ENCODE measurements around the gene IL4.
A peak's percentile ranks its signal among the peaks of the same experiment; 100 is the strongest.
"Not testable (repeated sequence)": the region's sequence is repeated elsewhere in the genome, so short reads cannot be mapped to it uniquely, and the experiment has no call there.

The IL4 gene

GRCh38 chr5:132673939-132674630 is at the start of gene IL4:
IL4 (plus strand) TSS chr5:132673989; CDS start chr5:132674051, 62 bp downstream.
- DNase-seq = no peak
- ATAC-seq = no peak

- ATAC-seq (no peak), DNase-seq (no peak)
Measured at GRCh38 chr5:132627470-132627869, 46.3 kb upstream of the IL4 start.

- ATAC-seq (no peak), DNase-seq (no peak)
Measured at GRCh38 chr5:132628814-132629213, 45.0 kb upstream of the IL4 start.

GRCh38 chr5:132629230-132629944 is 44.4 kb upstream of the IL4 start:
- no peak for DNase-seq
- ATAC-seq = peak; percentile 40

GRCh38 chr5:132633587-132633986 is 40.2 kb upstream of the IL4 start:
- not testable (repeated sequence) for ATAC-seq, DNase-seq

- ATAC-seq (peak; percentile 78), DNase-seq (no peak)
Measured at GRCh38 chr5:132635873-132636272, 37.9 kb upstream of the IL4 start.

GRCh38 chr5:132637241-132637640 is 36.5 kb upstream of the IL4 start:
- ATAC-seq = no peak
- no peak for DNase-seq

GRCh38 chr5:132639706-132640130 is 34.1 kb upstream of the IL4 start:
- ATAC-seq (peak; percentile 64), DNase-seq (peak; percentile 38)

GRCh38 chr5:132640613-132641012 is 33.2 kb upstream of the IL4 start:
- no peak for DNase-seq
- ATAC-seq = no peak

- peak; percentile 79 for ATAC-seq
- peak; percentile 48 for DNase-seq
Measured at GRCh38 chr5:132641241-132641723, 32.5 kb upstream of the IL4 start.

GRCh38 chr5:132641841-132642240 is 31.9 kb upstream of the IL4 start:
- ATAC-seq = no peak
- DNase-seq = peak; percentile 30

- no peak for DNase-seq
- no peak for ATAC-seq
Measured at GRCh38 chr5:132644177-132644576, 29.6 kb upstream of the IL4 start.

- DNase-seq = no peak
- no peak for ATAC-seq
Measured at GRCh38 chr5:132646583-132647266, 27.1 kb upstream of the IL4 start.

- ATAC-seq (no peak), DNase-seq (no peak)
Measured at GRCh38 chr5:132647473-132647872, 26.3 kb upstream of the IL4 start.

- ATAC-seq (no peak), DNase-seq (no peak)
Measured at GRCh38 chr5:132648355-132648754, 25.4 kb upstream of the IL4 start.

- DNase-seq (no peak), ATAC-seq (no peak)
Measured at GRCh38 chr5:132651838-132652469, 21.8 kb upstream of the IL4 start.

- no peak for ATAC-seq
- no peak for DNase-seq
Measured at GRCh38 chr5:132653716-132654115, 20.1 kb upstream of the IL4 start.

- peak; percentile 63 for ATAC-seq
- DNase-seq = peak; percentile 74
Measured at GRCh38 chr5:132655821-132656773, 17.7 kb upstream of the IL4 start.

- DNase-seq (peak; percentile 23), ATAC-seq (peak; percentile 35)
Measured at GRCh38 chr5:132656774-132657355, 16.9 kb upstream of the IL4 start.

GRCh38 chr5:132657676-132658380 is 16.0 kb upstream of the IL4 start, which contains the start of gene IL13:
IL13 (plus strand) TSS chr5:132658173; CDS start chr5:132658187, 14 bp downstream.
- DNase-seq = peak; percentile 32
- ATAC-seq = no peak

All from stimulated activated naive CD8-positive, alpha-beta T cell treated with anti-CD3 and anti-CD28 coated beads, Interleukin-15, Interleukin-2, amounts not matched to agents 100 U/mL and 50 U/mL, for 24 hours (primary cell).